Neutrophil (primary cell): Measurements from ENCODE around the gene CLSTN2.

Experiments used
- H3K27ac ChIP-seq: fragments of 200-600 bp; sonication (generic); 2 replicates; pipeline ENCODE4 v1.5.1; 2016; ENCODE audit warnings: mild to moderate bottlenecking, moderate library complexity
- H3K27me3 ChIP-seq: fragments of 200-600 bp; sonication (generic); 2 replicates; pipeline ENCODE4 v1.6.0; 2016; ENCODE audit warnings: mild to moderate bottlenecking
- H3K36me3 ChIP-seq: fragments of 200-600 bp; sonication (generic); 2 replicates; pipeline ENCODE4 v1.5.1; 2017
- H3K4me1 ChIP-seq, 2 experiments: fragments of 200-600 bp in 1 of 2; sonication (generic) in 1 of 2; 1 replicate in 1 of 2; 2 replicates in 1 of 2; pipeline versions ENCODE4 v1.5.1 to v1.6.1; 2013 to 2016; ENCODE audit warnings: low read depth in 1 of 2, low read length in 1 of 2, mild to moderate bottlenecking in 1 of 2, moderate library complexity in 1 of 2; ENCODE audit not compliant: control insufficient read depth in 1 of 2, insufficient read depth in 1 of 2
- H3K4me3 ChIP-seq, 2 experiments: fragments of 200-600 bp in 1 of 2; sonication (generic) in 1 of 2; 1 replicate in 1 of 2; 2 replicates in 1 of 2; pipeline ENCODE4 v1.5.1; 2013 to 2016; ENCODE audit warnings: low read depth in 1 of 2, low read length in 1 of 2, mild to moderate bottlenecking in 1 of 2, moderate library complexity in 1 of 2
- H3K9me3 ChIP-seq: fragments of 200-600 bp; sonication (generic); 2 replicates; pipeline ENCODE4 v1.5.1; 2016
- TF ChIP-seq, protein P1 (sequence below): fragments of 200-600 bp; sonication (generic); IDR thresholded peaks from 2 replicates; pipeline ENCODE4 v1.5.1; 2016; ENCODE audit warnings: antibody characterized with exemption

Gene CLSTN2

DNA sequence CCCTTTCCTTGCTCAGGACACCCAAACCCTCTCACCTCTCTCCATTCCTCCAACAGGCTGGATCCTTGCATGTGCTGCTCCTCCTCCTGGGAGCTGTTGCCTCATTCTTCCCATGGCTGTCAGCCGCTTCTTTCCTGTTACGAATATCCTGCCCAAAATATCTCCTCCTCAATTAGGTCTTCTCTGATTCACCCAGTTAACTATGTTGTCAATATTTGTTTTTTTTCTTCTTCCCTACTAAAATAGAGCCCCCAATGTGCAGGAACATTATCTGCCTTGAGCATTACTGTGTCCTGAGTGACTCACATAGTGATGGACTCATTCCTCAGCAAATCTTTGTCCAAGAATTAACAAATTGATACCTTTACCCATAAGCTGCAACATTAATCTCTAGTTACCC is 357.2 kb downstream of the CLSTN2 start:
- no peaks in the 10 kb centered on the region for H3K36me3 ChIP-seq
- H3K4me3 ChIP-seq, result no peak overlapping the region
- H3K9me3 ChIP-seq, result no peaks in the 10 kb centered on the region
- no peaks in the 10 kb centered on the region for H3K27me3 ChIP-seq
- TF ChIP-seq, protein P1, sequence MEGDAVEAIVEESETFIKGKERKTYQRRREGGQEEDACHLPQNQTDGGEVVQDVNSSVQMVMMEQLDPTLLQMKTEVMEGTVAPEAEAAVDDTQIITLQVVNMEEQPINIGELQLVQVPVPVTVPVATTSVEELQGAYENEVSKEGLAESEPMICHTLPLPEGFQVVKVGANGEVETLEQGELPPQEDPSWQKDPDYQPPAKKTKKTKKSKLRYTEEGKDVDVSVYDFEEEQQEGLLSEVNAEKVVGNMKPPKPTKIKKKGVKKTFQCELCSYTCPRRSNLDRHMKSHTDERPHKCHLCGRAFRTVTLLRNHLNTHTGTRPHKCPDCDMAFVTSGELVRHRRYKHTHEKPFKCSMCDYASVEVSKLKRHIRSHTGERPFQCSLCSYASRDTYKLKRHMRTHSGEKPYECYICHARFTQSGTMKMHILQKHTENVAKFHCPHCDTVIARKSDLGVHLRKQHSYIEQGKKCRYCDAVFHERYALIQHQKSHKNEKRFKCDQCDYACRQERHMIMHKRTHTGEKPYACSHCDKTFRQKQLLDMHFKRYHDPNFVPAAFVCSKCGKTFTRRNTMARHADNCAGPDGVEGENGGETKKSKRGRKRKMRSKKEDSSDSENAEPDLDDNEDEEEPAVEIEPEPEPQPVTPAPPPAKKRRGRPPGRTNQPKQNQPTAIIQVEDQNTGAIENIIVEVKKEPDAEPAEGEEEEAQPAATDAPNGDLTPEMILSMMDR, result no peak
- no peak overlapping the region for H3K27ac ChIP-seq
- no peaks in the 10 kb centered on the region for H3K4me1 ChIP-seq

DNA sequence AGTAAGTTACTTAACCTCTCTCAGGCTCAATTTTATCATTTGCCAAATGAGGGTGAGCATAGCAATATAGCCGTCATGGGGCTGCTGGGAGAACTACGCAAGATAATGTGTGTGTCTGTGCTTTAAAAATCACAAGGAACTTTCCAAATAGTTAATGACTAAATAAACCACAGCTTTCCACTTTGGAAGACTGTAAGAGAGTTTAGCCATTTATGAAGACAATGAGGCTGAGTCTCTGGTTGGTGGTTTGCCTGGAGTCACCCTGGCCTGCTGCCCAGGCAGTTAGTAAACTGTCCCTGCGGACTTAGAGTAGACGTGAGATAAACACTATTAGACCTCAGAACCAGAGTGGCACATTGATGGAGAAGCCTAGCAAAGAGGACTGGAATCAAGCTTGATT is 357.7 kb downstream of the CLSTN2 start:
- TF ChIP-seq, protein P1, result no peak
- Histone ChIP-seq H3K27ac (no peak overlapping the region), H3K36me3 (no peaks in the 10 kb centered on the region), H3K27me3 (no peaks in the 10 kb centered on the region), H3K9me3 (no peaks in the 10 kb centered on the region), H3K4me1 (no peaks in the 10 kb centered on the region), H3K4me3 (no peak overlapping the region)

DNA sequence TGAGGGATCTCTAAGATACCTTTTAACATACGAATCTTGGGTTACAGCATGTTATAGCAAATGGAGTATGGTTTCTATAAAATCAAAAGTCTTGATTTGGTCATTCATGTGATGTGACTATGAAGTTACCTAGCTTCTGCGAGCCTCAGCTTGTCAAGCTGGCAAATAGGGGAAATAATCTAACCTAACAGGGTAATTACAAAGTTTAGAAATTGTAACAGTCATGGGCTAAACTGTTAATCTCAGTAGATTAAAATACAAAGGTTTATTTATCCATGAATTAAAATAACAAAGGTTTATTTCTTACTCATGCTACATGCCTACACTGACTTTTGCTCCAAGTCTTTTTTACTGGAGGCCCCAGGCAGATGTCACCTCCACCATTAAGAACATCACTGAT is 359.1 kb downstream of the CLSTN2 start:
- no peaks in the 10 kb centered on the region for H3K27me3 ChIP-seq
- H3K9me3 ChIP-seq, result no peaks in the 10 kb centered on the region
- no peaks in the 10 kb centered on the region for H3K36me3 ChIP-seq
- H3K27ac ChIP-seq, result no peak overlapping the region
- TF ChIP-seq, protein P1, result no peak
- no peak overlapping the region for H3K4me3 ChIP-seq
- H3K4me1 ChIP-seq, result no peaks in the 10 kb centered on the region

DNA sequence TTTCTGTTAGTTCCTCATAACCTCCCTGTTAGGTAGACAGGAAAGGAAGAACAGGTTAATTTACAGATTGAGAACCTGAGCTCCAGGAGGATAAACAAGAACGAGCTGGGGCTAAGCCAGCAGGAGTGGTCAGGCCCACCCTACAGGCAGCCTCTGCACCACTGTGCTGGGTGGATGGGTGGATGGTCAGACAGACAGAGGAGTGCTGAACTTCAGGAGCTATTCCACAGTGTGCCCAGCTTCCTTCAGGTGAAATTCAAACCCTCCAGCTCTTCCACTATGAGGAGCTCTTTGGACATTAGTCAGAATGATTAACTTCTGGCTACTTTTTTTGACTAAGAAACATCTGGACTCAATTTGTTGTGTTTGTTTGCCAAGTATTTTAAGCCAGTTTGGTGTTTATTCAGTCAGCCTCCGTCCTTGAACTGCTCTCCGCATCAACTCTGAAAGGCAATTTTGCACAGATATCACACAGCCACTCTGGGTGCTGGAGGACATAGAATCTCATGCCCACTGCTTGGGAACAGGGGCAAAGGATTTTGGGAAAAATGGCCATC is 361.9 kb downstream of the CLSTN2 start:
- Histone ChIP-seq H3K36me3 (no peaks in the 10 kb centered on the region), H3K9me3 (no peaks in the 10 kb centered on the region), H3K4me3 (no peak overlapping the region), H3K4me1 (no peaks in the 10 kb centered on the region), H3K27ac (no peak overlapping the region), H3K27me3 (no peaks in the 10 kb centered on the region)
- TF ChIP-seq, protein P1, result no peak

DNA sequence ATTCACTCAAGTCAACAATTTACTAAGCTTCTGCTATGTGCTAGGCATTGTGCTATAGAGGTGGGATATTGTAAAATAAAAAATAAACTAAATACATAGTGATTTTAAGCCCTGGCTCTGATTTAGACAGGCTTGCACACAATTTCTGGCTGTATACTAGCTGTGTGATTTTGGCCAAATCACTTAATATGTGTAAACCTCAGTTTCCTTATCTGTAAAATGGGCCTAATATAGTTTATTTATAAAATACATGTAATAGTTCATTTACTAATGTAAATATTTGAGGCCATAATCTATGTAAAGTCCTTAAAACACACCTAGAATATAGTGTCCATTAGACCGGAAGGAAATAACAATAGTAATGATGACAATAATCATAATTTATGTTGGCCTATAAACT is 363.1 kb downstream of the CLSTN2 start:
- H3K4me1 ChIP-seq, result no peaks in the 10 kb centered on the region
- TF ChIP-seq, protein P1, result no peak
- no peaks in the 10 kb centered on the region for H3K9me3 ChIP-seq

More for the DNA sequence above, 363.1 kb downstream of the CLSTN2 start:
- no peak overlapping the region for H3K27ac ChIP-seq
- H3K4me3 ChIP-seq, result no peak overlapping the region
- H3K27me3 ChIP-seq, result no peaks in the 10 kb centered on the region
- no peaks in the 10 kb centered on the region for H3K36me3 ChIP-seq
